ENCODE measurements around the gene SPEF1.

Gene SPEF1

DNA sequence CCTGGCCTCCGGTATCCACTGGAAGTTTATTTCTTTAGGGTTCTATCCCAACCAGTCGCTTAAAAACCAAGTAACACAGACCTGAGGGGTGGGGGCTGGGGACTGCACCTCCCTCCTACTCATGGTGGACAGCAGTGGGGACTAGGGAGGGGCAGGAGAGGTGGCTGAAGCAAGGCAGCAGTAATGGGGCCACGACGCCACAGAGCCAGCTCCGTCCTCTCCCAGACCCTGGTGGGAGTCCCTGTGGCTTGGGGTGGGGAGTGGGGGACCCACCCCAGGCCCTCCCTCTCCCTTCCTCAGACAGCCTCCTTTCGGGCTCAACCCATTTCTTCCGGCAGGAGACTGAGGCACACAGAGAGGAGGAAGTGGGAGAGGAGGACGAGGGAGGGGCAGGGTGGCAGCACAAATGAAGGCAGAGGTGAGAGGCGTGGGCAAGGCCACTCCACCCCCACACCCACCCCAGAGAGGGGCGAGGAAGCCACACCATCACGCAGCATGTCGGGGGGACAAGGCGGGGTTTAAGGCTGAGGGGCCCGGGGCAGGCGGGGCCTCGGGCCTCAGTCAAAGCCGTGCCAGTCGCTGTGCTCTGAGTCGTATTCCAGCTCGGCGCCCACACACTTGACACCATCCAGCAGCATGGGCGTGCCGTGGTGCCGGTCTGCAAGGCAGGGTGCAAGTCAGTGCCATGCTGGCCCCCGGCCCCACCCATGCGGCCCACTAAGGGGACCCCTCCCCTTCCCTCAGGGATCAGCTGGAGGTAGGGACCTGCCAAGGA is 27.6 kb downstream of the SPEF1 start:
- Histone ChIP-seq H3K27me3 (ENCODE audit: control insufficient read depth, insufficient read depth, low read length) (peaks cover 5% of the 10 kb centered on the region), H3K4me1 (no peaks in the 10 kb centered on the region), H2AFZ (no peak overlapping the region), H3K36me3 (ENCODE audit: control insufficient read depth, insufficient read depth, low read length) (no peaks in the 10 kb centered on the region), H3K9me3 (ENCODE audit: control insufficient read depth, low read length) (no peaks in the 10 kb centered on the region), H3K27ac (no peak overlapping the region), H3K9ac (no peak overlapping the region), H3K79me2 (no peaks in the 10 kb centered on the region), H3K4me3 (ENCODE audit: low read depth, low read length) (no peak overlapping the region), H3K4me2 (ENCODE audit: low read length) (no peak overlapping the region)
- TF ChIP-seq CTCF (IDR thresholded peaks at IDR 0.05): no peak

DNA sequence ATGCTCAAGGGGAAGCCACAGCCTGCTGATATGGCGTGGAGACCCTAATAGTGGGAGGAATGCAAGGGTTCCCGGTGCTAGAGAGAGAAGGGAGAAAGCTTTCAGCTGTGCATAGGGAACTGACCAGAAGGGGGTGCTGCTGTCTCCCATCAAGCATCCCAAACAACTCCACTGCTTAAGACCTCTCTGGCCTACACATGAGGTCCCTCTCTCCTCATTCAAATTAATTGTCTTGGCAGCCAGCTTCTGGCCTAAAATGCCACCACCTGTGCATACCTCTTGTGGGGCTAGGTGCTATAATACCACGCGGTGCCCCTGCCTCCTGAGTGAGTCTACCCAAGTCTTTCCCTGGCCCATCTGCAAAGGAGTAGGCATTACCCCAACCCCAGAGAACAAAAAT is 28.1 kb downstream of the SPEF1 start:
- no peaks in the 10 kb centered on the region for H3K36me3 ChIP-seq (ENCODE audit: control insufficient read depth, insufficient read depth, low read length)
- no peaks in the 10 kb centered on the region for H3K79me2 ChIP-seq
- H3K4me1 ChIP-seq: no peaks in the 10 kb centered on the region
- H3K4me3 ChIP-seq (ENCODE audit: low read depth, low read length): no peak overlapping the region
- peaks cover 5% of the 10 kb centered on the region for H3K27me3 ChIP-seq (ENCODE audit: control insufficient read depth, insufficient read depth, low read length)
- no peak overlapping the region for H3K9ac ChIP-seq
- peak; percentile 79 for TF ChIP-seq CTCF (IDR thresholded peaks at IDR 0.05)
- H2AFZ ChIP-seq: no peak overlapping the region
- H3K27ac ChIP-seq: no peak overlapping the region
- H3K4me2 ChIP-seq (ENCODE audit: low read length): no peak overlapping the region
- H3K9me3 ChIP-seq (ENCODE audit: control insufficient read depth, low read length): no peaks in the 10 kb centered on the region

GRCh38 chr20:3752386-3752759 is 28.9 kb downstream of the SPEF1 start:
- H3K79me2 ChIP-seq: no peaks in the 10 kb centered on the region
- H3K36me3 ChIP-seq (ENCODE audit: control insufficient read depth, insufficient read depth, low read length): no peaks in the 10 kb centered on the region
- H3K9ac ChIP-seq: no peak overlapping the region
- no peak overlapping the region for H2AFZ ChIP-seq
- no peak overlapping the region for H3K4me3 ChIP-seq (ENCODE audit: low read depth, low read length)
- H3K27me3 ChIP-seq (ENCODE audit: control insufficient read depth, insufficient read depth, low read length): peaks cover 5% of the 10 kb centered on the region
- H3K4me2 ChIP-seq (ENCODE audit: low read length): peak overlapping the region; percentile 45
- no peak overlapping the region for H3K27ac ChIP-seq
- no peaks in the 10 kb centered on the region for H3K9me3 ChIP-seq (ENCODE audit: control insufficient read depth, low read length)
- H3K4me1 ChIP-seq: no peaks in the 10 kb centered on the region
- TF ChIP-seq CTCF (IDR thresholded peaks at IDR 0.05): no peak

DNA sequence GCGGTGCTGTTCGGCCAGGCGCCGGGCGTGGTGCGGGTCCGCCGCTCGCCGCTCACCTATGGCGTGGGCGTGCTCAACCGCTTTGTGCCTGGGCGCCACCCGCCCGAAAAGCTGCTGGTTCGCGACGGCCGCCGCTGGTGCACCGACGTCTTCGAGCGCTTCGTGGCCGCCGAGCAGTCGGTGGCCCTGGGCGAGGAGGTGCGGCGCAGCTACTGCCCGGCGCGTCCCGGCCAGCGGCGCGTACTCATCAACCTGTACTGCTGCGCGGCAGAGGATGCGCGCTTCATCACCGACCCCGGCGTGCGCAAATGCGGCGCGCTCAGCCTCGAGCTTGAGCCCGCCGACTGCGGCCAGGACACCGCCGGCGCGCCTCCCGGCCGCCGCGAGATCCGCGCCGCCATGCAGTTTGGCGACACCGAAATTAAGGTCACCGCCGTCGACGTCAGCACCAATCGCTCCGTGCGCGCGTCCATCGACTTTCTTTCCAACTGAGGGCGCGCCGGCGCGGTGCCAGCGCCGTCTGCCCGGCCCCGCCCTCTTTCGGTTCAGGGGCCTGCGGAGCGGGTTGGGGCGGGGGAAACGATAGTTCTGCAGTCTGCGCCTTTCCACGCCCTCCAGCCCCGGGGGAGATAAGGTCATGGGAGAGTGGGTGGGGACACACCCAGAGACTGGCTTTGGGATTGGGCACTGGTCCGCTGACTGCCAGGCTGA is 29.4 kb downstream of the SPEF1 start:
- no peaks in the 10 kb centered on the region for H3K4me1 ChIP-seq
- H3K27me3 ChIP-seq (ENCODE audit: control insufficient read depth, insufficient read depth, low read length): peaks cover 5% of the 10 kb centered on the region
- no peak overlapping the region for H3K9ac ChIP-seq
- peak overlapping the region; percentile 53 for H2AFZ ChIP-seq
- H3K79me2 ChIP-seq: no peaks in the 10 kb centered on the region
- no peaks in the 10 kb centered on the region for H3K36me3 ChIP-seq (ENCODE audit: control insufficient read depth, insufficient read depth, low read length)
- no peak for TF ChIP-seq CTCF (IDR thresholded peaks at IDR 0.05)
- no peak overlapping the region for H3K4me3 ChIP-seq (ENCODE audit: low read depth, low read length)
- H3K27ac ChIP-seq: no peak overlapping the region
- no peaks in the 10 kb centered on the region for H3K9me3 ChIP-seq (ENCODE audit: control insufficient read depth, low read length)
- H3K4me2 ChIP-seq (ENCODE audit: low read length): peak overlapping the region; percentile 45

Measured in parathyroid adenoma (tissue), 2 donors.